ENCODE results near the gene KCNQ5.

KCNQ5 gene

GRCh38 chr6:73003302-73003701, 381.4 kb downstream of the KCNQ5 start:
- no peak for DNase-seq (ENCODE audit: low read depth)

GRCh38 chr6:73004231-73004630, 382.4 kb downstream of the KCNQ5 start:
- no peak for DNase-seq (ENCODE audit: low read depth)

- DNase-seq (ENCODE audit: low read depth): no peak
Measured at GRCh38 chr6:73004861-73005260, 383.0 kb downstream of the KCNQ5 start.

- DNase-seq (ENCODE audit: low read depth): no peak
Measured at GRCh38 chr6:73006146-73006545, 384.3 kb downstream of the KCNQ5 start.

- no peak for DNase-seq (ENCODE audit: low read depth)
Measured at GRCh38 chr6:73011945-73012344, 390.1 kb downstream of the KCNQ5 start.

GRCh38 chr6:73017476-73017875, 395.6 kb downstream of the KCNQ5 start:
- DNase-seq (ENCODE audit: low read depth): no peak

GRCh38 chr6:73024598-73024997, 402.7 kb downstream of the KCNQ5 start:
- no peak for DNase-seq (ENCODE audit: low read depth)

GRCh38 chr6:73027691-73028090, 405.8 kb downstream of the KCNQ5 start:
- no peak for DNase-seq (ENCODE audit: low read depth)

- no peak for DNase-seq (ENCODE audit: low read depth)
Measured at GRCh38 chr6:73028124-73028766, 406.4 kb downstream of the KCNQ5 start.

- no peak for DNase-seq (ENCODE audit: low read depth)
Measured at GRCh38 chr6:73028893-73029450, 407.1 kb downstream of the KCNQ5 start.

- DNase-seq (ENCODE audit: low read depth): no peak
Measured at GRCh38 chr6:73030257-73030656, 408.4 kb downstream of the KCNQ5 start.

GRCh38 chr6:73030791-73031782, 409.2 kb downstream of the KCNQ5 start:
- no peak for DNase-seq (ENCODE audit: low read depth)

- no peak for DNase-seq (ENCODE audit: low read depth)
Measured at GRCh38 chr6:73032586-73032985, 410.7 kb downstream of the KCNQ5 start.

GRCh38 chr6:73036689-73037088, 414.8 kb downstream of the KCNQ5 start:
- DNase-seq (ENCODE audit: low read depth): no peak

- DNase-seq (ENCODE audit: low read depth): no peak
Measured at GRCh38 chr6:73041051-73041450, 419.2 kb downstream of the KCNQ5 start.

- no peak for DNase-seq (ENCODE audit: low read depth)
Measured at GRCh38 chr6:73042892-73043291, 421.0 kb downstream of the KCNQ5 start.

- DNase-seq (ENCODE audit: low read depth): no peak
Measured at GRCh38 chr6:73043446-73043845, 421.6 kb downstream of the KCNQ5 start.

GRCh38 chr6:73045609-73046008, 423.7 kb downstream of the KCNQ5 start:
- DNase-seq (ENCODE audit: low read depth): no peak

- DNase-seq (ENCODE audit: low read depth): no peak
Measured at GRCh38 chr6:73047801-73048200, 425.9 kb downstream of the KCNQ5 start.

- no peak for DNase-seq (ENCODE audit: low read depth)
Measured at GRCh38 chr6:73049971-73050594, 428.2 kb downstream of the KCNQ5 start.

GRCh38 chr6:73050706-73051105, 428.8 kb downstream of the KCNQ5 start:
- DNase-seq (ENCODE audit: low read depth): no peak

GRCh38 chr6:73051147-73051546, 429.3 kb downstream of the KCNQ5 start:
- no peak for DNase-seq (ENCODE audit: low read depth)

- no peak for DNase-seq (ENCODE audit: low read depth)
Measured at GRCh38 chr6:73054958-73055357, 433.1 kb downstream of the KCNQ5 start.
